Uterus (tissue), 4 donors: ENCODE data around the gene GPATCH2. TPM values are rescaled to one million over a fixed set of nuclear protein-coding genes. Genes with fewer than 3 reads are reported as not detected.

Experiments used
- DNase-seq, 2 donors: peaks; one replicate each; pipeline ENCODE4 v3.0.0-alpha.2; 2019 to 2020
- H3K27ac ChIP-seq, 2 donors: fragments of 200-600 bp; sonication (generic); 1 replicate in 1 of 2; 2 replicates in 1 of 2; pipeline ENCODE4 v1.5.1; 2016 to 2018
- H3K27me3 ChIP-seq, 2 donors: fragments of 200-600 bp; sonication (generic); one replicate each; pipeline ENCODE4 v1.5.1; 2018 to 2019; ENCODE audit warnings: control low read depth in 1 of 2
- H3K36me3 ChIP-seq, 2 donors: fragments of 200-600 bp; sonication (generic); one replicate each; pipeline ENCODE4 v1.5.1; 2019; ENCODE audit warnings: control low read depth in 1 of 2
- H3K4me1 ChIP-seq, 2 donors: fragments of 200-600 bp; sonication (generic); one replicate each; pipeline ENCODE4 v1.5.1; 2018 to 2019; ENCODE audit warnings: control low read depth in 1 of 2
- H3K4me3 ChIP-seq, 2 donors: fragments of 200-600 bp; sonication (generic); 1 replicate in 1 of 2; 2 replicates in 1 of 2; pipeline ENCODE4 v1.5.1; 2018 to 2019; ENCODE audit warnings: mild to moderate bottlenecking in 1 of 2
- H3K9me3 ChIP-seq, 2 donors: fragments of 200-600 bp; sonication (generic); one replicate each; pipeline ENCODE4 v1.5.1; 2019; ENCODE audit warnings: control low read depth in 1 of 2
- CTCF ChIP-seq, 4 experiments: fragments of 200-600 bp in 2 of 4; fragments of 450-650 bp in 2 of 4; sonication (generic) in 2 of 4; IDR thresholded peaks; one replicate each; pipeline ENCODE4 v1.5.1; 2016 to 2019; ENCODE audit warnings: antibody characterized with exemption in 4 of 4, mild to moderate bottlenecking in 2 of 4, moderate library complexity in 1 of 4
- POLR2A ChIP-seq, 2 donors: fragments of 450-650 bp; IDR thresholded peaks; one replicate each; pipeline ENCODE4 v1.6.1; 2016; ENCODE audit warnings: antibody characterized with exemption in 2 of 2, mild to moderate bottlenecking in 1 of 2, moderate library complexity in 1 of 2
- intact Hi-C: fragments of 100-400 bp; cut with DNase I; formaldehyde crosslinking; loops from one replicate; pipeline ENCODE4 v1.15.1; 2023; ENCODE audit warnings: low total_unique reads
- total RNA-seq, 4 donors: library from RNA; depleted of rRNA in 3 of 4; stranded (reverse); fragments of >200 nt in 3 of 4; gene quantifications; one replicate each; pipeline versions ENCODE4 v1.1.0 to v1.2.4, GENCODE V29; 2014 to 2023
- donor health status: DM: yes; HTN: yes; CAD: no.

GPATCH2 gene
- total RNA-seq, 4 donors from 2014 or later, result 13.1 to 50.3 (median 19.2) TPM

GRCh38 chr1:217568200-217568599, 62.7 kb downstream of the GPATCH2 start:
- no peak overlapping the region for H3K4me3 ChIP-seq
- intact Hi-C loops, result no loop called here
- H3K27me3 ChIP-seq, result no peaks in the 10 kb centered on the region
- H3K4me1 ChIP-seq, result no peaks in the 10 kb centered on the region
- TF ChIP-seq POLR2A (IDR thresholded peaks at IDR 0.05) (no peak), CTCF (IDR thresholded peaks at IDR 0.05) (no peak)
- no peak for DNase-seq
- no peaks in the 10 kb centered on the region for H3K36me3 ChIP-seq
- H3K27ac ChIP-seq, result no peak overlapping the region
- no peaks in the 10 kb centered on the region for H3K9me3 ChIP-seq

- Histone ChIP-seq H3K27me3 (no peaks in the 10 kb centered on the region), H3K36me3 (no peaks in the 10 kb centered on the region), H3K4me3 (no peak overlapping the region), H3K4me1 (no peaks in the 10 kb centered on the region), H3K27ac (no peak overlapping the region), H3K9me3 (no peaks in the 10 kb centered on the region)
- no peak for DNase-seq
- TF ChIP-seq CTCF (IDR thresholded peaks at IDR 0.05) (no peak), POLR2A (IDR thresholded peaks at IDR 0.05) (no peak)
- intact Hi-C loops, result no loop called here
These were observed 66.1 kb downstream of the GPATCH2 start for GRCh38 chr1:217564833-217565232.

- Histone ChIP-seq H3K27me3 (no peaks in the 10 kb centered on the region), H3K9me3 (no peaks in the 10 kb centered on the region), H3K36me3 (no peaks in the 10 kb centered on the region), H3K4me3 (no peak overlapping the region), H3K27ac (no peak overlapping the region), H3K4me1 (no peaks in the 10 kb centered on the region)
- no peak for DNase-seq
- intact Hi-C loops, result no loop called here
- TF ChIP-seq CTCF (IDR thresholded peaks at IDR 0.05) (no peak), POLR2A (IDR thresholded peaks at IDR 0.05) (no peak)
These were observed 66.7 kb downstream of the GPATCH2 start for GRCh38 chr1:217564207-217564606.

GRCh38 chr1:217563179-217563578, 67.7 kb downstream of the GPATCH2 start:
- H3K4me1 ChIP-seq, result no peaks in the 10 kb centered on the region
- intact Hi-C loops, result no loop called here
- no peaks in the 10 kb centered on the region for H3K27me3 ChIP-seq
- no peak overlapping the region for H3K4me3 ChIP-seq
- no peaks in the 10 kb centered on the region for H3K36me3 ChIP-seq
- H3K9me3 ChIP-seq, result no peaks in the 10 kb centered on the region
- no peak overlapping the region for H3K27ac ChIP-seq
- no peak for TF ChIP-seq POLR2A (IDR thresholded peaks at IDR 0.05)
- no peak for TF ChIP-seq CTCF (IDR thresholded peaks at IDR 0.05)
- DNase-seq, result no peak

- Histone ChIP-seq H3K4me1 (no peaks in the 10 kb centered on the region), H3K9me3 (no peaks in the 10 kb centered on the region), H3K36me3 (no peaks in the 10 kb centered on the region), H3K27ac (no peak overlapping the region), H3K4me3 (no peak overlapping the region), H3K27me3 (no peaks in the 10 kb centered on the region)
- intact Hi-C loops, result no loop called here
- TF ChIP-seq POLR2A (IDR thresholded peaks at IDR 0.05) (no peak), CTCF (IDR thresholded peaks at IDR 0.05) (no peak)
- DNase-seq, result no peak
These were observed 68.5 kb downstream of the GPATCH2 start for GRCh38 chr1:217562229-217562878.
